Thyroid gland (tissue), 4 donors: ENCODE results near the gene GIGYF2. TPM values are rescaled to one million over a fixed set of nuclear protein-coding genes. Genes with fewer than 3 reads are reported as not detected.

Source experiments
- DNase-seq, 2 donors: peaks; one replicate each; pipeline ENCODE4 v3.0.0-alpha.2; 2019
- H3K27ac ChIP-seq, 3 donors: fragments of 200-600 bp; sonication (generic); 1 replicate in 2 of 3; 2 replicates in 1 of 3; pipeline ENCODE4 v1.5.1; 2016 to 2019; ENCODE audit warnings: mild to moderate bottlenecking in 1 of 3, moderate library complexity in 1 of 3
- H3K27me3 ChIP-seq: fragments of 200-600 bp; sonication (generic); one replicate; pipeline ENCODE4 v1.5.1; 2019
- H3K36me3 ChIP-seq, 2 donors: fragments of 200-600 bp; sonication (generic); one replicate each; pipeline ENCODE4 v1.5.1; 2016 to 2019
- H3K4me1 ChIP-seq, 2 donors: fragments of 200-600 bp; sonication (generic); one replicate each; pipeline ENCODE4 v1.5.1; 2017 to 2019
- H3K4me3 ChIP-seq, 3 donors: fragments of 200-600 bp; sonication (generic); replicated peaks in 1 of 3; 1 replicate in 2 of 3; 2 replicates in 1 of 3; pipeline ENCODE4 v1.5.1; 2016; ENCODE audit warnings: mild to moderate bottlenecking in 1 of 3
- H3K9me3 ChIP-seq: fragments of 200-600 bp; sonication (generic); one replicate; pipeline ENCODE4 v1.5.1; 2017
- POLR2A ChIP-seq, 2 donors: fragments of 450-650 bp; IDR thresholded peaks; one replicate each; pipeline ENCODE4 v1.6.1; 2017; ENCODE audit warnings: antibody characterized with exemption in 2 of 2, mild to moderate bottlenecking in 2 of 2, moderate library complexity in 1 of 2
- WGBS, 2 donors: methylation state at CpG; one replicate each; pipeline ENCODE4 v1.1.5; 2017; 5-methylcytosine and 5-hydroxymethylcytosine counted together
- intact Hi-C: fragments of 100-400 bp; cut with DNase I; formaldehyde crosslinking; loops from one replicate; pipeline ENCODE4 v1.15.1; 2023
- total RNA-seq, 4 donors: library from RNA; depleted of rRNA; stranded (reverse); fragments of >200 nt; gene quantifications; one replicate each; pipeline ENCODE4 v1.2.3, GENCODE V29; 2016
- TF ChIP-seq, protein P1 (sequence below), 6 experiments: fragments of 200-600 bp in 3 of 6; fragments of 450-650 bp in 3 of 6; sonication (generic) in 3 of 6; IDR thresholded peaks; one replicate each; pipeline ENCODE4 v1.5.1; 2016 to 2019; ENCODE audit warnings: antibody characterized with exemption in 6 of 6, mild to moderate bottlenecking in 2 of 6, inconsistent platforms in 1 of 6, moderate library complexity in 1 of 6

GIGYF2 gene
- total RNA-seq, 4 donors from 2014 or later = 88.7 to 138 (median 101) TPM

DNA sequence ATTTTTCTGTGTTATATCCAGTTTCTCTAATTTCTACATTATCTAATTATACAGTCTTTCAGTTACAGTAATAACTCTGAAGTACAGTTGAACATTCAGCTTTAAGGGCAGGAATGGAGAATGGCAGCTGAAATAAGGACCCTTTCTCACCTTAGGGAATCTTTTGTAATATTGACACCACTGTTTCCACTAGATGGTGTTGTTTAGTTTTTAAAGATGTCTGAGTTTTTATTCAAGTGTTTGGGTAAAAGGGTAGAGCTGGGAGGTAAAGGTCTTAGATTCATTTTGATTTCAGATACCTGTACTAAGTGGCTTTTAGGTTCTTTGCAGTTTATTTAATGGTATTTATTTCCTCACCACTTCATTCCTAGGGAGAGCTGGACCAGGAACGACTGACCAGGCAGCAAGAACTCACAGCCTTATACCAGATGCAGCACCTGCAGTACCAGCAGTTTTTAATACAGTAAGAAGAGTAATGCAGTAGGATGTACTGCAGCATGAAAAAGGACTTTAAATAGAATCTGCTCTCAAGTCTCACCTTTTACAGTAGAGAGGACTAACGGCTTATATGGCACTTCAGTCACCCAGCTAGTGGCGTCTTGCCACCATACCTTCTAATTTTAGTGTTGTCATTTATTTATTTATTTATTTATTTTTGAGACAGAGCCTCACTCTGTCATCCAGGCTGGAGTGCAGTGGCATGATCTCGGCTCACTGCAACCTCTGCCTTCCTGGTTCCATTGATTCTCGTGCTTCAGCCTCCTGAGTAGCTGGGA is 112.4 kb downstream of the GIGYF2 start:
- intact Hi-C loops = no loop called here
- H3K4me1 ChIP-seq = no peaks in the 10 kb centered on the region
- no peak overlapping the region for H3K4me3 ChIP-seq
- H3K9me3 ChIP-seq = no peaks in the 10 kb centered on the region
- no peak overlapping the region for H3K27ac ChIP-seq
- no peak for DNase-seq
- 93 to 96% methylated on average over 5 of the region's 5 CpGs for WGBS, 2 donors
- no peaks in the 10 kb centered on the region for H3K27me3 ChIP-seq
- peaks cover 18 to 34% of the 10 kb centered on the region in 2 donors for H3K36me3 ChIP-seq
- TF ChIP-seq, protein P1, sequence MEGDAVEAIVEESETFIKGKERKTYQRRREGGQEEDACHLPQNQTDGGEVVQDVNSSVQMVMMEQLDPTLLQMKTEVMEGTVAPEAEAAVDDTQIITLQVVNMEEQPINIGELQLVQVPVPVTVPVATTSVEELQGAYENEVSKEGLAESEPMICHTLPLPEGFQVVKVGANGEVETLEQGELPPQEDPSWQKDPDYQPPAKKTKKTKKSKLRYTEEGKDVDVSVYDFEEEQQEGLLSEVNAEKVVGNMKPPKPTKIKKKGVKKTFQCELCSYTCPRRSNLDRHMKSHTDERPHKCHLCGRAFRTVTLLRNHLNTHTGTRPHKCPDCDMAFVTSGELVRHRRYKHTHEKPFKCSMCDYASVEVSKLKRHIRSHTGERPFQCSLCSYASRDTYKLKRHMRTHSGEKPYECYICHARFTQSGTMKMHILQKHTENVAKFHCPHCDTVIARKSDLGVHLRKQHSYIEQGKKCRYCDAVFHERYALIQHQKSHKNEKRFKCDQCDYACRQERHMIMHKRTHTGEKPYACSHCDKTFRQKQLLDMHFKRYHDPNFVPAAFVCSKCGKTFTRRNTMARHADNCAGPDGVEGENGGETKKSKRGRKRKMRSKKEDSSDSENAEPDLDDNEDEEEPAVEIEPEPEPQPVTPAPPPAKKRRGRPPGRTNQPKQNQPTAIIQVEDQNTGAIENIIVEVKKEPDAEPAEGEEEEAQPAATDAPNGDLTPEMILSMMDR (IDR thresholded peaks at IDR 0.05) = no peak
- no peak for TF ChIP-seq POLR2A (IDR thresholded peaks at IDR 0.05)

DNA sequence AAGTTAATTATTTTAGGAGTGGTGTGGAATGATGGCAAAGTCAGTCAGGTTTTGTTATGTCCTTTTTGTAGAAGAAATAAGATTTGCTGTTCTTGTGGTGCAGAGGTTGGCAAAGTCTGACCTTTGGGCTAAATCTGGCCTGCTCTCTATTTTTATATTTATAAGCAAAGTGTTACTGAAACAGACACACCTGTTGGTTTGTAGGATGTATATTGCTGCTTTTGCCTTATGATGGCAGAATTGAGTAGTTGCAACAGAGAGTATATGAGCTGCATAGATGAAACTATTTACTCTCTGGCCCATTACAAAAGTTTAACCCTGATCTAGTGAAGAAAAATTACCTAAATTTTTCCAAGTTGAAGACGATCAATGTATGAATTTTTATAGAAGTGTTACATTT is 113.3 kb downstream of the GIGYF2 start:
- H3K27me3 ChIP-seq = no peaks in the 10 kb centered on the region
- no peak for DNase-seq
- H3K9me3 ChIP-seq = no peaks in the 10 kb centered on the region
- 94 to 98% methylated on average over 1 of the region's 1 CpG for WGBS, 2 donors
- H3K36me3 ChIP-seq = peaks cover 18 to 34% of the 10 kb centered on the region in 2 donors
- TF ChIP-seq POLR2A (IDR thresholded peaks at IDR 0.05) = no peak
- TF ChIP-seq, protein P1 (IDR thresholded peaks at IDR 0.05) = no peak
- intact Hi-C loops = no loop called here
- H3K27ac ChIP-seq = no peak overlapping the region
- H3K4me3 ChIP-seq = no peak overlapping the region
- H3K4me1 ChIP-seq = peaks cover 0 to 3% of the 10 kb centered on the region in 2 donors

DNA sequence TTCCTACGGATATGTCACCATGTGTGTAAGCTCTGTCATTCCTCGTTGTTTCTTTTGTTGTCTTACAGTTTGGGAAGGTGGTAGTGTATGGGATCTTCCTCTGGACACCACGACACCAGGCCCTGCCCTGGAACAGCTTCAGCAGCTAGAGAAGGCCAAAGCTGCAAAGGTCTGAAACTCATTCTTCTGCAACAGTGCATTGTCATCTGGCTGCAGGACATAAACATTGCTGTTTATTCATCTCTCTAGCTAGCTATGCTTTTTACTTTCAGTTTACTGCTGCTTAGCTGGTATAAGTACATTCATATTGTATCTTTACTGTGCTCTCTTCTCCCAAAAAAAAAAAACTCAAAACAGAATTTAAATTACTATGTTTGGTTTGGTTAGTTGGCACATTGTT is 118.4 kb downstream of the GIGYF2 start:
- no peak overlapping the region for H3K4me3 ChIP-seq
- H3K27me3 ChIP-seq = no peaks in the 10 kb centered on the region
- no peak for DNase-seq
- no peaks in the 10 kb centered on the region for H3K9me3 ChIP-seq
- TF ChIP-seq, protein P1 (IDR thresholded peaks at IDR 0.05) = no peak
- TF ChIP-seq POLR2A (IDR thresholded peaks at IDR 0.05) = no peak
- intact Hi-C loops = no loop called here
- H3K27ac ChIP-seq = peak overlapping the region; percentile 13 to 62 (median 37)
- 91 to 94% methylated on average over 3 of the region's 3 CpGs for WGBS, 2 donors
- peaks cover 7 to 14% of the 10 kb centered on the region in 2 donors for H3K36me3 ChIP-seq
- peaks cover 0 to 20% of the 10 kb centered on the region in 2 donors for H3K4me1 ChIP-seq

DNA sequence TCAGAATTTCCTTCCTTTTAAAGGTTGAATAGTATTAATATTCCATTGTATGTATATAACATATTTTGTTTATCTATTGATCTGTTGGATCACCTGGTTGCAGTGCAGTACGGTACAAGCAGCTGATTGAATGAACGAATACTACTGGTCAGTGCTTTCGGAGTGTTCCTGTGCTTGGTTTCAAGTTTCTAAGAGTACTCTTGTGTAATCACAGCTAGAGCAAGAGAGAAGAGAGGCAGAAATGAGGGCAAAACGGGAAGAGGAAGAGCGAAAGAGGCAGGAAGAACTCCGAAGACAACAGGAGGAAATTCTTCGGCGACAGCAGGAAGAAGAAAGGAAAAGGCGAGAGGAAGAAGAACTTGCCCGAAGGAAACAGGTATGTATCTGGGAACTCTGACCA is 119.5 kb downstream of the GIGYF2 start:
- no peak for TF ChIP-seq POLR2A (IDR thresholded peaks at IDR 0.05)
- TF ChIP-seq, protein P1 (IDR thresholded peaks at IDR 0.05) = no peak
- no peaks in the 10 kb centered on the region for H3K27me3 ChIP-seq
- no peak overlapping the region for H3K4me3 ChIP-seq
- peak overlapping the region; percentile 37 to 62 (median 52) for H3K27ac ChIP-seq
- peak; percentile 29 to 41 for DNase-seq
- intact Hi-C loops = no loop called here
- H3K4me1 ChIP-seq = peaks cover 0 to 20% of the 10 kb centered on the region in 2 donors
- WGBS, 2 donors = 37 to 47% methylated on average over 10 of the region's 10 CpGs
- peaks cover 8 to 18% of the 10 kb centered on the region in 2 donors for H3K36me3 ChIP-seq
- H3K9me3 ChIP-seq = no peaks in the 10 kb centered on the region

DNA sequence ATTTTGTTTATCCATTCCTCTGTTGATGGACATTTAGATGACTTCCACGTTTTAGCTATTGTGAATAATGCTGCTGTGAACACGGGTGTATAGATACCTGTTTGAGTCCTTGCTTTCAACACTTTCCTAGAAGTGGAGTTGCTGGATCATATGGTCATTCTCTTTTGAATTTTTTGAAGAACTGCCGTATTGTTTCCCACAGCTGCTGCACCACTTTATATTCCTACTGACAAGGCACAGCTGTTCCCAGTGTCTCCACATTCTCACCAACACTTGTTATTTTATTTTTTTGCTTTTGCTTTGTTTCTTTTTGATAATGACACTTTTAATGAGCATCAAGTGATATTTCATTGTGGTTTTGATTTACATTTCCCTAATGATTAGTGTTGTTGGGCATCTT is 120.6 kb downstream of the GIGYF2 start:
- Histone ChIP-seq H3K27me3 (no peaks in the 10 kb centered on the region), H3K27ac (no peak overlapping the region), H3K9me3 (no peaks in the 10 kb centered on the region), H3K4me3 (no peak overlapping the region), H3K36me3 (peaks cover 8 to 18% of the 10 kb centered on the region in 2 donors), H3K4me1 (peaks cover 0 to 20% of the 10 kb centered on the region in 2 donors)
- no peak for DNase-seq
- no peak for TF ChIP-seq POLR2A (IDR thresholded peaks at IDR 0.05)
- TF ChIP-seq, protein P1 (IDR thresholded peaks at IDR 0.05) = no peak
- intact Hi-C loops = no loop called here
- WGBS, 2 donors = 95% methylated on average over 3 of the region's 3 CpGs
